ENCODE data around the gene ITGA2.

DNA sequence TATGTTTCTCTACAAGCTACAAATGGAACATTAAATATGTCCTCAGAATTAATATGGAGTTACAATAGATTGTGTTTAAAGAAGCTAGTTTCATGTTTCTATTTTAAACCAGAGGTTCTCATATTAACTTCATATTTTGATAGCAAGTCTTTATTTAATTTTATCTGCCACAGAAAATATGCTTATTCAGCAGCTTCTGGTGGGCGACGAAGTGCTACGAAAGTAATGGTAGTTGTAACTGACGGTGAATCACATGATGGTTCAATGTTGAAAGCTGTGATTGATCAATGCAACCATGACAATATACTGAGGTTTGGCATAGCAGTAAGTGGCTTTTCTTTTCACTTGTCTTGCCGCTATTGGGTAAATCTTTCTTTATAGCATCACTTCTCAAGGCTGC is 66.2 kb downstream of the ITGA2 start:
- TF ChIP-seq CTCF (IDR thresholded peaks at IDR 0.05) (no peak), POLR2A (IDR thresholded peaks at IDR 0.05) (no peak)

All from testis (tissue), 2 donors.